ENCODE results near the gene CNTNAP5. TPM values are rescaled to one million over a fixed set of nuclear protein-coding genes. Genes with fewer than 3 reads are reported as not detected.
A peak's percentile ranks its signal among the peaks of the same experiment; 100 is the strongest.

CNTNAP5 gene
- polyA plus RNA-seq, 3 donors from 2014 or later = not detected

DNA sequence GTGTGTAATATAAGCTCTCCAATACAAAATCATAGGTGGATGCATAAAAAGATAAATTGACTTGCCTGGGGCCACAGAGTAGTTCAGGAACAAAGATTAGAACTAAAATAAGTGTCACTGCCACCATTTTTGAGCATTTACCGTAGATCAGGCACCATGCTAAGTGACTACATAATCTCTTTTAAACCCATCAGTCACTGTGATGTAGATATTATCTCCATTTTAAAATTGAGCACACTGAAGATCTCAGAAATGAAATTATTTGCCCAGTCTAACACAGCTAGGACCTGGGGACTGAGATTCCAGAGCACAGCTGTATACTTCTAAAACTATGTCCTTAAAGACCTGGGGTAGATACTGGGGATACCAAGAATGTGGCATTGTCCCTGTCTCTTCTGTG is 737.3 kb downstream of the CNTNAP5 start:
- Mint-ChIP-seq H3K27me3 (ENCODE audit: low read depth in 3 of 3) (no peaks in the 10 kb centered on the region), H3K4me1 (no peaks in the 10 kb centered on the region), H3K9me3 (peaks cover 0 to 29% (median 3%) of the 10 kb centered on the region in 6 donors), H3K36me3 (no peaks in the 10 kb centered on the region), H3K4me3 (no peak overlapping the region), H3K27ac (no peak overlapping the region)
- no peak for DNase-seq

DNA sequence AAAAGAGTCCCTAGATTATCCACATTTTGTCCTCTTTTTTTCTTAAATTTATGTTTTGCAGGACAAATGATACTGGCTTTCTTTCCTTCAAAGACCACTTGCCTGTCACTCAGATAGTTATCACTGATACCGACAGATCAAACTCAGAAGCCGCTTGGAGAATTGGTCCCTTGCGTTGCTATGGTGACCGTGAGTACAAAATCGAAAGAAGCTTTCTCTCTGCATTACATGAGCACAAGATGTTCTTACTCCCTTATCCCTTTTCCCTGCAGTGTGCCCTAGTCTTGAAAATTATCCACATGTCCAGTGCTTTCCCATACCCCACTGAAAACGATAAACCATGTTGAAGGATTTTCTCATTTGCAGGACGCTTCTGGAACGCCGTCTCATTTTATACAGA is 738.5 kb downstream of the CNTNAP5 start:
- H3K36me3 Mint-ChIP-seq = no peaks in the 10 kb centered on the region
- H3K4me1 Mint-ChIP-seq = no peaks in the 10 kb centered on the region
- DNase-seq = no peak
- H3K27ac Mint-ChIP-seq = no peak overlapping the region
- H3K4me3 Mint-ChIP-seq = no peak overlapping the region
- H3K9me3 Mint-ChIP-seq = peaks cover 0 to 22% (median 2%) of the 10 kb centered on the region in 6 donors
- H3K27me3 Mint-ChIP-seq (ENCODE audit: low read depth in 3 of 3) = no peaks in the 10 kb centered on the region

DNA sequence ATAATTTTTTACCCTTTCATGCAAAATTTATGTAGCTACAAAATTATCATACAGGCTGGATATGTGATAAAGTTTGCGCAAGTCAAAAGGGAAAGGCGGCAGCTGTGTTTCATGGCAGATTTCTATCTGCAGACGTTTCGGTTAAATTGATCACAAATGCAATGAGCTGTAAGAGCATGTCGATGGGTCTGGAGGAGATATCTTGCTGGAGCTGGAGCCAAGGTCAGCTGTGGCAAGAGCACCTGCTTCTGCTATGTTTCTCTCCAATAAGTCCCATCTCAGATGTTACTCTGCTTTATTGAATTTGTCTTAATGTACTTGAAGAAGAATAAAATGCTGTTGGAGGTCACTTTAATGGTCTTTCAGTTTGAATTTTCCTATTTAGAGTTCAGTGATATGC is 749.7 kb downstream of the CNTNAP5 start:
- no peaks in the 10 kb centered on the region for H3K4me1 Mint-ChIP-seq
- H3K9me3 Mint-ChIP-seq = peaks cover 7 to 47% (median 18%) of the 10 kb centered on the region in 6 donors
- peaks cover 0 to 3% (median 0%) of the 10 kb centered on the region in 3 donors for H3K36me3 Mint-ChIP-seq
- DNase-seq = no peak
- H3K27ac Mint-ChIP-seq = no peak overlapping the region
- peaks cover 0 to 3% (median 2%) of the 10 kb centered on the region in 3 donors for H3K27me3 Mint-ChIP-seq (ENCODE audit: low read depth in 3 of 3)
- H3K4me3 Mint-ChIP-seq = no peak overlapping the region

DNA sequence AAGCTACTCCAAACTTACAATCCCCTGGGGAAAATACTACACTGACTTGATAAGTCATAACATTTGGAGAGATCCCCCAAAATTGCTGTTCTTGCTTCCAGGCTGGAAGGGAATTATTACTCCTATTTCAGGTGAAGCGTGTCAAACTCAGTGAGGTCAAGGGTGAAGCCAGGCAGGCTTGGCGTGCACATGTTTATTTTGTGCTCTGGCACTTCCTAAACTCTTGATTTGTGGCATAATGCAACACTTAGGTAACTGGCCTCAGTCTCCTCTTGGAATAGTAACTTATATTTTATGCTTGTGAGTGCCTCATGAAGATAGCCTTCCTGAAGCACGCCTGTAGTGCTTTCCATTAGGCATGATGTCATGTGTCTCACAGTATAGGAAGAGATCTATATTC is 751.2 kb downstream of the CNTNAP5 start:
- DNase-seq = no peak
- Mint-ChIP-seq H3K4me1 (no peaks in the 10 kb centered on the region), H3K27ac (no peak overlapping the region), H3K4me3 (no peak overlapping the region), H3K36me3 (peaks cover 0 to 3% (median 0%) of the 10 kb centered on the region in 3 donors), H3K27me3 (ENCODE audit: low read depth in 3 of 3) (peaks cover 0 to 3% (median 0%) of the 10 kb centered on the region in 3 donors), H3K9me3 (peaks cover 8 to 49% (median 16%) of the 10 kb centered on the region in 6 donors)

DNA sequence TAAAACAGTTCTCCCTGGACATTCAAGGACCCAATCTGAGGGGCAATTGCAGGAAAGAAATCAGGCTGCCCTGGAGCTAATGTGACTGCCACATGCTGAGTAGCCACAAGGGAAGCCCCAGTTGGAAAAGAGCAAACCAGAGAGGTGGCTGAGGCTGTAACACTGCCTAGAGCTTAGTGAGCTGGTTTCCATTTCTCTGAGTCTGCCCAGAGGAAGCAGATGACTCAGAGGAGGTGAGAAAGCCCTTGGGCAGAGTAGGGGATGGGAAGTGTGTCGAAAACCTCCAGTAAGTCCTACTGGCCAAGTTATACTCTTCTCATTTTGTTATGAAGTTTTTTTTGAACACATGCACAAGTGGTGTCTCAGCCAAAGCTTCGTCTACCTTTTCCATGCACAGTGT is 753.0 kb downstream of the CNTNAP5 start:
- Mint-ChIP-seq H3K27me3 (ENCODE audit: low read depth in 3 of 3) (no peaks in the 10 kb centered on the region), H3K4me1 (no peaks in the 10 kb centered on the region), H3K36me3 (no peaks in the 10 kb centered on the region), H3K9me3 (peaks cover 4 to 44% (median 11%) of the 10 kb centered on the region in 6 donors), H3K27ac (no peak overlapping the region), H3K4me3 (no peak overlapping the region)
- no peak for DNase-seq

DNA sequence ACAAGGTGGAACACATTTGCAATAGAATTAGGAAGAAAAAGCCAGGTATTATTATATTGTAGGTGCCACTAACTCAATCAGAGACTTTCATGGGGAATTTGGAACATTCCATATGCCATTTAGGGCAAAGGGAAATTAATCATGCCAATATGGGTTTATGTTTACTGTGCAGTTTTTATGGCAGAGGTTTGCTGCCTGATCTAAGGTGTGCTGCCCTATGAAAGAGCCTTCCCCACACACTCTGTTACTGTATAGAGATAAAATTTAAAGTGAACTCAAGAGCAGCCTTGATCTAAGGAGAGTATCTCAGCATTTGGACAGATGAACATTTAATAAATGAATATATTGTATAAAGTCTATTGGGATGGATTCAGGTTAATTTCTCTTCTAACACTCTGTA is 771.6 kb downstream of the CNTNAP5 start:
- H3K27me3 Mint-ChIP-seq (ENCODE audit: low read depth in 3 of 3) = peaks cover 0 to 4% (median 1%) of the 10 kb centered on the region in 3 donors
- H3K27ac Mint-ChIP-seq = no peak overlapping the region
- no peak for DNase-seq
- H3K9me3 Mint-ChIP-seq = peaks cover 3 to 25% (median 6%) of the 10 kb centered on the region in 6 donors
- H3K4me1 Mint-ChIP-seq = no peaks in the 10 kb centered on the region
- no peak overlapping the region for H3K4me3 Mint-ChIP-seq
- H3K36me3 Mint-ChIP-seq = no peaks in the 10 kb centered on the region

DNA sequence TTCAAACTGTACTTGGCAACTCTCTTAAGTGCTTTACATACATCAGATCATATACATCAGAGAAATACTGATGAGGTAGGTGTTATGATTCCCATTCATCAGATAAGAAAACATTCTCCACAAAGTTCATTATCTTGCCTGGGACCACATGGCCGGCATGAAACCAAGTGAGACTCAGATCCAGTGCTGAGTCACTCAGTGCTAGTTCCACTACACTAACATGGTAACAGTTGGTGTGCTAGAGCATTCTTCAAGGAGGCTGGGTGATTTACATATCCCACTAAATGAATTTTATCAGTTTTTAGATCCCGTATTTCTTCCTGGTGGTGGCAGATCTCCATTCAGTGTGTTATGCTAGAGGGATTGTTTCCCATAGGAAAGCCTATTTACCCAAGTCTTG is 772.0 kb downstream of the CNTNAP5 start:
- no peak overlapping the region for H3K27ac Mint-ChIP-seq

DNA sequence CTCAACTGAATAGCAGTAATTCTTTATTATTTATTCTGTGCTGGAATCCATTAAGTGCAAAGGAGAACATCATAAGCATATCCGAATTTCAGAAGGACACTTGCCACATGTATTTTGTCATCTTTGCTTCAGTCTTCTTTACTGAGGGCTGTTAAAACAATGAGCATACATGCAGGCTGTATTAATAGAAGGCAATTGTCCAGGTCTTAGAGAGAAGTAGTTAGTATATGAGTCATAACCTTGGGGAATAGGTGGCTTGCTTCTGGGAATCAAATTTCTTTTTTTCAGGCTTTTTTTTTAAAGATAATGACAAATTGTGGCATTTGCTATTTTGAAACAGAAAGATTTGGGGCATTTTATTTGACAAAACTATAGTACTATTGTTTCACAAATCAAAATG is 773.5 kb downstream of the CNTNAP5 start:
- peaks cover 3 to 21% (median 5%) of the 10 kb centered on the region in 6 donors for H3K9me3 Mint-ChIP-seq

More for the DNA sequence above, 772.0 kb downstream of the CNTNAP5 start:
- no peaks in the 10 kb centered on the region for H3K36me3 Mint-ChIP-seq
- H3K9me3 Mint-ChIP-seq = peaks cover 3 to 21% (median 5%) of the 10 kb centered on the region in 6 donors
- H3K4me1 Mint-ChIP-seq = no peaks in the 10 kb centered on the region
- H3K4me3 Mint-ChIP-seq = no peak overlapping the region
- peaks cover 0 to 4% (median 1%) of the 10 kb centered on the region in 3 donors for H3K27me3 Mint-ChIP-seq (ENCODE audit: low read depth in 3 of 3)
- DNase-seq = no peak

DNA sequence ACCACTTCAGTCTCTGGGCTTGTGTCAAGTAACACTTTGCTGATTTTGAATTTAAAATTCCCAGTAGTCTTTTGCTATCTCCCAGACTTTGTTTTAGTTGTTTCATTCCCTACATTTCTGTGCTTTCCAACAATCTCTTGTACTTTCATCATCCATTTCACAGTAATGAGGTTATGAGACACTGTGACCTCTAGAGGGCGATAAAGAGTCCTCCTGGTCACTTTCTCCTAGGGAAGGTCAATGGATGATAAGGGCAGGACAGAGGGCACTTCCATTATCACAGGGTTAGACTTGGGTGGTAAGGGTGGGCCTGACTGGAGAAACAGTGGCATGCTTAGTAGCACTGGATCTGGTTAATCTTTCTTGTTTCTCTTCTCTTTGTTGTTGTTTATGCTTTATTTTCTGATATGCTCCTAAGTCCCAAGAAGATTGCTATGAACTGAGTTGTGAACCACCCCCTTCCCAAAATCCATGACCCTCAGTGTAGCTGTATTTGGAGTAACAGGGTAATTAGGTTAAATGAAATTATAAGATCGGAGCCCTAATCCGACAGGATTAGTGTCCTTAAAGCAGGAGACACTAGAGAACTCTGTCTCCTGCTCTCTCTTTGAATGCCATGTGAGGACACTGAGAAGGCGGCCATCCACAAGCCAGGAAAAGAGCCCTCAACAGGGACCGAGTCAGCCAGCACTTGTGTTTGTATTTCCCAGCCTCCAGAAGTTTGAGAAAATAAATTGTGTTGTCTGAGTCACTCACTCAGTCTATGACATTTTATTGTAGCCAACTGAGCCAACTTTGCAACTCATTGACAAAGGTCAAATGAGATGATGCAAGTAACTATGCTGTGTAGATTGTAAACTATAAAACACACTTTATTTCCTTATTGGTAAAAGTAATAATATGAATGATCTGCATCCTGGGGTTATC is 779.2 kb downstream of the CNTNAP5 start:
- no peak overlapping the region for H3K4me3 Mint-ChIP-seq
- peak in 1 of 3 donors; percentile 0 for DNase-seq
- H3K27ac Mint-ChIP-seq = no peak overlapping the region
- peaks cover 0 to 43% (median 3%) of the 10 kb centered on the region in 6 donors for H3K9me3 Mint-ChIP-seq
- no peaks in the 10 kb centered on the region for H3K4me1 Mint-ChIP-seq
- peaks cover 0 to 5% (median 2%) of the 10 kb centered on the region in 3 donors for H3K27me3 Mint-ChIP-seq (ENCODE audit: low read depth in 3 of 3)
- no peaks in the 10 kb centered on the region for H3K36me3 Mint-ChIP-seq

More for the DNA sequence above, 773.5 kb downstream of the CNTNAP5 start:
- Mint-ChIP-seq H3K27ac (no peak overlapping the region), H3K4me3 (no peak overlapping the region), H3K36me3 (no peaks in the 10 kb centered on the region), H3K27me3 (ENCODE audit: low read depth in 3 of 3) (peaks cover 0 to 4% (median 1%) of the 10 kb centered on the region in 3 donors), H3K4me1 (no peaks in the 10 kb centered on the region)
- no peak for DNase-seq

DNA sequence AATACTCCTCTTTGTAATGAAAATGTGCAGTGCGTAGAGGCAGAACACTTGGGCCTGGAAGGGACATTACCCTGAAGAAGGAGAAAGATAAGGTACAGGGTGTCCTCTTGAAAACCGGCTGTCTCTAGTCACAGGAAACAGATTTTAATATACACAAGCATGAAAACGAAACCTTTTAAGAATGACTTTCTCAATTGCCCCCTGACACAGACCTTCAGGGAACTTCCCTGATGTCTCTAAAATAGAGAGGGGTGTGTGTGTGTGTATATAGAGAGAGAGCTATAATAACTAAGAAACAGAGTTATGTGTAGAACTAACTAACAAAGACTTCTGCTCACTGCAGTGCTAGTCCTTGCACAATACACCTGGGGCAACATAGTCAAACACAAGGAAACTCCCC is 780.0 kb downstream of the CNTNAP5 start:
- peaks cover 0 to 5% (median 2%) of the 10 kb centered on the region in 3 donors for H3K27me3 Mint-ChIP-seq (ENCODE audit: low read depth in 3 of 3)
- H3K4me1 Mint-ChIP-seq = no peaks in the 10 kb centered on the region
- H3K9me3 Mint-ChIP-seq = peaks cover 1 to 37% (median 3%) of the 10 kb centered on the region in 6 donors
- H3K4me3 Mint-ChIP-seq = no peak overlapping the region
- no peaks in the 10 kb centered on the region for H3K36me3 Mint-ChIP-seq
- no peak for DNase-seq
- no peak overlapping the region for H3K27ac Mint-ChIP-seq

DNA sequence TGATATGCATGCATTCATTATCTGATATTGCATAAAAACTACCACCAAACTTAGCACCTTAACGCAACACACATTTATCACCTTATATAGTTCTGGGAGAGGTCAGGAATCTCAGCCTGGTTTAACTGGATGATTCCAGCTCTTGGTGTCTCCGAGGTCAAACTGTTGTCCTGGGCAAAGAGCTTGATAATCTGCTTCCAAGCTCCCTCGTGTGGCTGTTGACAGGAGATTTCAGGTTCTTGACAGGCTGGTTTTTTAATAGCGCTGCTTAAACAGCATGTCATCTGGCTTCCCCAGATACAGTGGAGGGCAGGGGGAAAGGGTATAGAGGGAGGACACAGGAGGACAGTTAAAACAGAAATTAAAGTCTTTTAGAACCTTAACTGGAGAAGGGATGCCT is 785.0 kb downstream of the CNTNAP5 start:
- H3K27ac Mint-ChIP-seq = no peak overlapping the region
- no peak for DNase-seq
- H3K9me3 Mint-ChIP-seq = peaks cover 0 to 21% (median 5%) of the 10 kb centered on the region in 6 donors
- no peak overlapping the region for H3K4me3 Mint-ChIP-seq
- H3K36me3 Mint-ChIP-seq = peaks cover 0 to 7% (median 0%) of the 10 kb centered on the region in 3 donors
- peaks cover 0 to 3% (median 0%) of the 10 kb centered on the region in 3 donors for H3K27me3 Mint-ChIP-seq (ENCODE audit: low read depth in 3 of 3)
- H3K4me1 Mint-ChIP-seq = no peaks in the 10 kb centered on the region

DNA sequence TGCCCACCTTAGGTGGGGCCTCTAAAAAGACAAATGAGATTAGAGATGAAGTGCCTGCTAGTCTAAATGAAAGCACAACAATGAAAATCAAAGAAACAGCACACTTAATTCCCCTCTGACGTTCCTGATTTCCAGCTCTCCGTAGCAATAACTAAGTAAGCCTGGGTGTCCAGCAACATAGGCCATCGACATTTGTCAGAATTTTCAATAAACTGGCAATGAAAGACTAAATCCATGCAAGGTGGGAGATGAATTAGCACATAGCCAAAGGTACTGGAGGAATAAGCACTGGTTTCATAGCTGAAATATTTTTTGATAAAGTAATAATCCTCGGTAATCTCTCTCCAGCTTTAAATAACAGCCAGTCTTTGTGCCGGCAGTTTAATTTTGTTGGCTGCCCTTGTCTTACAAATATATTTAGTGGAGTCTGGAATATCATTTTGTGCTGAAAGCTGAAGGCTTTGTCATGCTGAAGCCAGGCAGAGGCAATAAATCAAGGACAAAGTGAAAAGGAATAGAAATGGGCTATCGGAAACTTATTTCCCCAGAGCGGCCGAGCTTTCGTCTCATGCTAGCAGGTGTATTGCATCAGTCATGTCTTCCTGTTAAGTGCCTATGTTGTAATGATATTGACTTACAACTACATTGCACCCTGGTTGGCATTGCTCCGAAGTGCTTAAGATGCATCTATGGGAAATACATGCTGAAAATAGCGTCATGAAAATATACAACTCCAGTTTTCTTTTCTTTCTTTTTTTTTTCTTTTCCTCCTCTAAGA is 790.1 kb downstream of the CNTNAP5 start:
- H3K9me3 Mint-ChIP-seq = peaks cover 0 to 42% (median 15%) of the 10 kb centered on the region in 6 donors
- H3K4me1 Mint-ChIP-seq = no peaks in the 10 kb centered on the region
- H3K27ac Mint-ChIP-seq = no peak overlapping the region
- peaks cover 0 to 1% (median 0%) of the 10 kb centered on the region in 3 donors for H3K27me3 Mint-ChIP-seq (ENCODE audit: low read depth in 3 of 3)
- no peak overlapping the region for H3K4me3 Mint-ChIP-seq
- no peak for DNase-seq
- H3K36me3 Mint-ChIP-seq = peaks cover 0 to 7% (median 0%) of the 10 kb centered on the region in 3 donors

DNA sequence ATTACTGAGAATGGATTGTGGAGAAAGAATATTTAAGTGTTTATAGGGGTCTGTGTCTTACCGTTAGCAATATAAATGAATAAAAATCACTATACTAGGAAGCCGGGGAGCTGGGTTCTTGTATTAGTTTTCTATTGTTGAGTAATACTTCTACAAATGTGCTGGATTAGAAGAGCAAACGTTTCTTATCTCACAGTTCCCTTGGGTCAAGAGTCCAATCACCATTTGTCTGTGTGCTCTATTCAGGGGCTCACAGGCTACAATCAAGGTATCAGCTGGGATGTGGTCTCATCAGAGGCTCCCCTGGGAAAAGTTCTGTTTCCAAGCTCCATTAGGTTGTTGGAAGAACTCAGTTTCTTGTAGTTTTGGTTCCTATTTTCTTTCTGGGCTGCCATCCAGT is 790.9 kb downstream of the CNTNAP5 start:
- Mint-ChIP-seq H3K4me3 (no peak overlapping the region), H3K9me3 (peaks cover 0 to 48% (median 15%) of the 10 kb centered on the region in 6 donors), H3K27me3 (ENCODE audit: low read depth in 3 of 3) (peaks cover 0 to 1% (median 0%) of the 10 kb centered on the region in 3 donors), H3K4me1 (no peaks in the 10 kb centered on the region), H3K36me3 (peaks cover 0 to 7% (median 0%) of the 10 kb centered on the region in 3 donors), H3K27ac (no peak overlapping the region)
- no peak for DNase-seq

DNA sequence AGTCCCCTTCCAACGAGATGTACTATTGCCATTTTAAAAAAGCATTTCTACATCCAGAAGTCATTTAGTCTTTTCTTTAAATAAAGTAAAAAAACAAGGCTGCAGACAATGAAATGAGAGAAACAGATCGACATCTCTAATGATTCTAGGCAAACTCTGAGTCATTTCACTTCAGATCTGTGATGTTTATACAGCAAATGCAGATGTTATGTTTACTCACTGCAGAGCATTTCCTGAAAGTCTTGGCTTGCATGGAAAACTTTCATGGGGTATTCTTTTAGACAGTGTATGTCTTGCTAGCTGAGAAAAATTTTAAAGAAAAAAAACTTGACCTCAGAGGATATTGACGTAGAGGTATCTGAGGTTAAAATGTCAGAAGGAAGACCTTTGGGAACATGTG is 797.4 kb downstream of the CNTNAP5 start:
- Mint-ChIP-seq H3K4me1 (no peaks in the 10 kb centered on the region), H3K9me3 (peaks cover 6 to 40% (median 11%) of the 10 kb centered on the region in 6 donors), H3K27ac (no peak overlapping the region), H3K36me3 (no peaks in the 10 kb centered on the region), H3K27me3 (ENCODE audit: low read depth in 3 of 3) (peaks cover 0 to 2% (median 2%) of the 10 kb centered on the region in 3 donors), H3K4me3 (no peak overlapping the region)
- no peak for DNase-seq
